ENCODE results near the gene MARCO. TPM values are rescaled to one million over a fixed set of nuclear protein-coding genes. Genes with fewer than 3 reads are reported as not detected.

Gene MARCO
- total and polyA plus RNA-seq, 2 of the 8 experiments (the other 6 are each of a cell fraction or from before 2014, with no cell fraction given): not detected

DNA sequence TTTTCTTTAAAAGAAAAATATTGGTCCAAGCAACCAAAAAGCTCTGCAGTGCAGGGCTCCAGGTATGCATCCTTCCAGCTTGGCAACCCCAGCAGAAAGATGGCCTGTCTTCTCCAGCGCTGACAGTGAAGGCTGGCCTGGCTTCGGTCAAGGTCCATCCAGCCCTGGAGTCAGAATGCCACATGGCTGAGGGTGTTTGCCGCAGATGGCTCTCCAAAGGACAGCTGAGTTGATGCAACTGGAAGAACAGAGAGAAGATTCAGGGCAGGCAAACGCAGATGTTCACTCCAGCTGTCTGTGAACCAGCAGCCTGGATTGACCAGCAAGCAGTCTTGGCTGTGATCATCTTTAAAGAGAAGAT, 51.4 kb downstream of the MARCO start (continued):
- TF ChIP-seq, protein P1, sequence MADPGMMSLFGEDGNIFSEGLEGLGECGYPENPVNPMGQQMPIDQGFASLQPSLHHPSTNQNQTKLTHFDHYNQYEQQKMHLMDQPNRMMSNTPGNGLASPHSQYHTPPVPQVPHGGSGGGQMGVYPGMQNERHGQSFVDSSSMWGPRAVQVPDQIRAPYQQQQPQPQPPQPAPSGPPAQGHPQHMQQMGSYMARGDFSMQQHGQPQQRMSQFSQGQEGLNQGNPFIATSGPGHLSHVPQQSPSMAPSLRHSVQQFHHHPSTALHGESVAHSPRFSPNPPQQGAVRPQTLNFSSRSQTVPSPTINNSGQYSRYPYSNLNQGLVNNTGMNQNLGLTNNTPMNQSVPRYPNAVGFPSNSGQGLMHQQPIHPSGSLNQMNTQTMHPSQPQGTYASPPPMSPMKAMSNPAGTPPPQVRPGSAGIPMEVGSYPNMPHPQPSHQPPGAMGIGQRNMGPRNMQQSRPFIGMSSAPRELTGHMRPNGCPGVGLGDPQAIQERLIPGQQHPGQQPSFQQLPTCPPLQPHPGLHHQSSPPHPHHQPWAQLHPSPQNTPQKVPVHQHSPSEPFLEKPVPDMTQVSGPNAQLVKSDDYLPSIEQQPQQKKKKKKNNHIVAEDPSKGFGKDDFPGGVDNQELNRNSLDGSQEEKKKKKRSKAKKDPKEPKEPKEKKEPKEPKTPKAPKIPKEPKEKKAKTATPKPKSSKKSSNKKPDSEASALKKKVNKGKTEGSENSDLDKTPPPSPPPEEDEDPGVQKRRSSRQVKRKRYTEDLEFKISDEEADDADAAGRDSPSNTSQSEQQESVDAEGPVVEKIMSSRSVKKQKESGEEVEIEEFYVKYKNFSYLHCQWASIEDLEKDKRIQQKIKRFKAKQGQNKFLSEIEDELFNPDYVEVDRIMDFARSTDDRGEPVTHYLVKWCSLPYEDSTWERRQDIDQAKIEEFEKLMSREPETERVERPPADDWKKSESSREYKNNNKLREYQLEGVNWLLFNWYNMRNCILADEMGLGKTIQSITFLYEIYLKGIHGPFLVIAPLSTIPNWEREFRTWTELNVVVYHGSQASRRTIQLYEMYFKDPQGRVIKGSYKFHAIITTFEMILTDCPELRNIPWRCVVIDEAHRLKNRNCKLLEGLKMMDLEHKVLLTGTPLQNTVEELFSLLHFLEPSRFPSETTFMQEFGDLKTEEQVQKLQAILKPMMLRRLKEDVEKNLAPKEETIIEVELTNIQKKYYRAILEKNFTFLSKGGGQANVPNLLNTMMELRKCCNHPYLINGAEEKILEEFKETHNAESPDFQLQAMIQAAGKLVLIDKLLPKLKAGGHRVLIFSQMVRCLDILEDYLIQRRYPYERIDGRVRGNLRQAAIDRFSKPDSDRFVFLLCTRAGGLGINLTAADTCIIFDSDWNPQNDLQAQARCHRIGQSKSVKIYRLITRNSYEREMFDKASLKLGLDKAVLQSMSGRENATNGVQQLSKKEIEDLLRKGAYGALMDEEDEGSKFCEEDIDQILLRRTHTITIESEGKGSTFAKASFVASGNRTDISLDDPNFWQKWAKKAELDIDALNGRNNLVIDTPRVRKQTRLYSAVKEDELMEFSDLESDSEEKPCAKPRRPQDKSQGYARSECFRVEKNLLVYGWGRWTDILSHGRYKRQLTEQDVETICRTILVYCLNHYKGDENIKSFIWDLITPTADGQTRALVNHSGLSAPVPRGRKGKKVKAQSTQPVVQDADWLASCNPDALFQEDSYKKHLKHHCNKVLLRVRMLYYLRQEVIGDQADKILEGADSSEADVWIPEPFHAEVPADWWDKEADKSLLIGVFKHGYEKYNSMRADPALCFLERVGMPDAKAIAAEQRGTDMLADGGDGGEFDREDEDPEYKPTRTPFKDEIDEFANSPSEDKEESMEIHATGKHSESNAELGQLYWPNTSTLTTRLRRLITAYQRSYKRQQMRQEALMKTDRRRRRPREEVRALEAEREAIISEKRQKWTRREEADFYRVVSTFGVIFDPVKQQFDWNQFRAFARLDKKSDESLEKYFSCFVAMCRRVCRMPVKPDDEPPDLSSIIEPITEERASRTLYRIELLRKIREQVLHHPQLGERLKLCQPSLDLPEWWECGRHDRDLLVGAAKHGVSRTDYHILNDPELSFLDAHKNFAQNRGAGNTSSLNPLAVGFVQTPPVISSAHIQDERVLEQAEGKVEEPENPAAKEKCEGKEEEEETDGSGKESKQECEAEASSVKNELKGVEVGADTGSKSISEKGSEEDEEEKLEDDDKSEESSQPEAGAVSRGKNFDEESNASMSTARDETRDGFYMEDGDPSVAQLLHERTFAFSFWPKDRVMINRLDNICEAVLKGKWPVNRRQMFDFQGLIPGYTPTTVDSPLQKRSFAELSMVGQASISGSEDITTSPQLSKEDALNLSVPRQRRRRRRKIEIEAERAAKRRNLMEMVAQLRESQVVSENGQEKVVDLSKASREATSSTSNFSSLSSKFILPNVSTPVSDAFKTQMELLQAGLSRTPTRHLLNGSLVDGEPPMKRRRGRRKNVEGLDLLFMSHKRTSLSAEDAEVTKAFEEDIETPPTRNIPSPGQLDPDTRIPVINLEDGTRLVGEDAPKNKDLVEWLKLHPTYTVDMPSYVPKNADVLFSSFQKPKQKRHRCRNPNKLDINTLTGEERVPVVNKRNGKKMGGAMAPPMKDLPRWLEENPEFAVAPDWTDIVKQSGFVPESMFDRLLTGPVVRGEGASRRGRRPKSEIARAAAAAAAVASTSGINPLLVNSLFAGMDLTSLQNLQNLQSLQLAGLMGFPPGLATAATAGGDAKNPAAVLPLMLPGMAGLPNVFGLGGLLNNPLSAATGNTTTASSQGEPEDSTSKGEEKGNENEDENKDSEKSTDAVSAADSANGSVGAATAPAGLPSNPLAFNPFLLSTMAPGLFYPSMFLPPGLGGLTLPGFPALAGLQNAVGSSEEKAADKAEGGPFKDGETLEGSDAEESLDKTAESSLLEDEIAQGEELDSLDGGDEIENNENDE (IDR thresholded peaks at IDR 0.05; ENCODE audit: insufficient replicate concordance, low read length): no peak
- TF ChIP-seq ZNF274 (IDR thresholded peaks at IDR 0.05; ENCODE audit: borderline replicate concordance, extremely low read depth, low read length) (no peak), JUN (IDR thresholded peaks at IDR 0.05; ENCODE audit: low read depth, low read length) (no peak), TCF12 (IDR thresholded peaks at IDR 0.05; ENCODE audit: low read depth, low read length) (no peak), BCL11A (IDR thresholded peaks at IDR 0.05; ENCODE audit: low read depth in 2 of 2, low read length in 2 of 2) (no peak), HDAC2 (IDR thresholded peaks at IDR 0.05; ENCODE audit: borderline replicate concordance in 1 of 2, low read depth in 2 of 2, low read length in 2 of 2) (no peak), KDM4A (IDR thresholded peaks at IDR 0.05; ENCODE audit: low read depth, low read length, severe bottlenecking) (no peak), POLR2AphosphoS5 (IDR thresholded peaks at IDR 0.05; ENCODE audit: low read depth, low read length) (no peak), POLR2A (IDR thresholded peaks at IDR 0.05; ENCODE audit: control extremely low read depth in 1 of 2, low read depth in 2 of 2, low read length in 2 of 2) (no peak), FOSL1 (IDR thresholded peaks at IDR 0.05; ENCODE audit: insufficient read depth, low read depth, low read length) (no peak)
- TF ChIP-seq, protein P2, sequence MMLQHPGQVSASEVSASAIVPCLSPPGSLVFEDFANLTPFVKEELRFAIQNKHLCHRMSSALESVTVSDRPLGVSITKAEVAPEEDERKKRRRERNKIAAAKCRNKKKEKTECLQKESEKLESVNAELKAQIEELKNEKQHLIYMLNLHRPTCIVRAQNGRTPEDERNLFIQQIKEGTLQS (IDR thresholded peaks at IDR 0.05; ENCODE audit: insufficient read depth, low read depth, low read length): no peak
- TF ChIP-seq, protein P3, sequence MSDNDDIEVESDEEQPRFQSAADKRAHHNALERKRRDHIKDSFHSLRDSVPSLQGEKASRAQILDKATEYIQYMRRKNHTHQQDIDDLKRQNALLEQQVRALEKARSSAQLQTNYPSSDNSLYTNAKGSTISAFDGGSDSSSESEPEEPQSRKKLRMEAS (IDR thresholded peaks at IDR 0.05): no peak

Data from H1 (cell line).